Stimulated activated CD8-positive, alpha-beta memory T cell treated with anti-CD3 and anti-CD28 coated beads, Interleukin-4, amount 100 ng/mL, for 4 hours (primary cell): Measurements from ENCODE around the gene VPS37C.
"Not testable (repeated sequence)": the region's sequence is repeated elsewhere in the genome, so short reads cannot be mapped to it uniquely, and the experiment has no call there.

Experiments
- DNase-seq, 2 donors: peaks; one replicate each; pipeline ENCODE4 v3.0.0-alpha.2; 2020; ENCODE audit warnings: low read depth in 2 of 2, low spot score in 1 of 2

VPS37C gene

DNA sequence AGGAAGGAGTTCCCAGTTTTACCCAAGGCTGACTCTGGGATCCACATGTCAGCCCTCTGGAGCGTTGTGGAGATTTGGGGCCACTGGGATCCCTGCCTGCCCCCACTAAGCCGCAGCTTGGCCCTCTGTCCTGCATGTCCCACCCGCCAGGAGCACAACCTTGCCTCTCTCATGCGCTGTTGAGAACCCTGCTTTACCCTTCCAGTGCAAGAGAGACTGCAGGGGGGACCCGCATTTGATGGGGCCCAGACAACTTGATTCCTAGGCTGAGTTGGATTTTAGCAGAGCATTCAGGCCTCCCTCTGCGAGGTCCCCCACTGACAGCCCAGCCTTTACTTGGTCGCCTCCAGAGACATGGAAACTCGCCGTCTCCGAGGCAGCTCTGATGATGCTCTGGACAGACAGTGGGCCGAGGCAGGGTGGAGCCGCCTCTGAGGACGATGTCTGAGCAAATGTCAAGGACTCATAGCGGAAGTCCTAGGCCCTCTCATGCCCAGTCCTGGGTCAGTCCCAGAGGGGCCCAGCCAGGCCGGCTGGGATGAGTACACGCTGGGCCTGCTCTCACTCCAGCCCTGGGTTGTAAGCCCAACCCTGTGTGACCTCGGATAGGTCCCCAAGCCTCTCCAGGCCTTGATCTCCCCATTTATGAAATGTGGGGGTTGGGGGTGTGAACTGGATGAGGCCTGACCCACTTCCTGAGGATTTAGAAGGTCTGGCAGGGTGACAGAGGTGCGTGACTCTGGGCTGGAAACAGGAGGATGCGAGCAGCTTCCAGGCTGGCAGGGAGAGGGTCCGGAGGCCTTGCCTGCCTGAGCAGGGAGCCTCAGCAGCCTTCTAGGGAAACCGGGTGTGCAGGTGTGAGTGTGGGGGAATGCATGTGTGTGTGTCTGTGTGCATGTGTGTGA lies 58.3 kb downstream of the VPS37C start:
- no peak for DNase-seq

DNA sequence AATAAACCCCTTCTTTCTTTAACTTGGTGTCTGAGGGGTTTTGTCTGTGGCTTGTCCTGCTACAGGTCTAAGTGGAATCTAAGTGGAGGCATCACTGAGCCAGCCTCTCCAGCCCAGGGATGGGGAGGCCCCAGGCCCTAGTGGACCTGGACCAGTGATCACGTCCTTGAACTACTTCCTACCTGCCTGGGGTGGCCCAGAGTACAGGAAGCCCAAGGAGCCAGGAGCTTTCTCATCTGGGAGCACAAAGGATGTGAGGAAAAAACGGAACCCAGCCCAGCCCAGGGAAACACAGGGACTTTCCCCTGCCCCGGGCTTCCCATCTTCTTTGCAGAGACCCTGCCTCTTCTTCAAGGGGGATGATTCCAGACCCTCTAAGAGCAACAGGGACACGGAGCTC lies 62.4 kb downstream of the VPS37C start:
- no peak for DNase-seq

GRCh38 chr11:61098261-61098660 lies 63.0 kb downstream of the VPS37C start:
- DNase-seq: not testable (repeated sequence)

GRCh38 chr11:61095021-61095420 lies 66.2 kb downstream of the VPS37C start:
- no peak for DNase-seq

GRCh38 chr11:61094167-61094566 lies 67.1 kb downstream of the VPS37C start:
- not testable (repeated sequence) for DNase-seq

- DNase-seq: no peak
Observed at GRCh38 chr11:61092908-61093763, 68.1 kb downstream of the VPS37C start.

- no peak for DNase-seq
Observed at GRCh38 chr11:61092280-61092766, 68.9 kb downstream of the VPS37C start.

DNA sequence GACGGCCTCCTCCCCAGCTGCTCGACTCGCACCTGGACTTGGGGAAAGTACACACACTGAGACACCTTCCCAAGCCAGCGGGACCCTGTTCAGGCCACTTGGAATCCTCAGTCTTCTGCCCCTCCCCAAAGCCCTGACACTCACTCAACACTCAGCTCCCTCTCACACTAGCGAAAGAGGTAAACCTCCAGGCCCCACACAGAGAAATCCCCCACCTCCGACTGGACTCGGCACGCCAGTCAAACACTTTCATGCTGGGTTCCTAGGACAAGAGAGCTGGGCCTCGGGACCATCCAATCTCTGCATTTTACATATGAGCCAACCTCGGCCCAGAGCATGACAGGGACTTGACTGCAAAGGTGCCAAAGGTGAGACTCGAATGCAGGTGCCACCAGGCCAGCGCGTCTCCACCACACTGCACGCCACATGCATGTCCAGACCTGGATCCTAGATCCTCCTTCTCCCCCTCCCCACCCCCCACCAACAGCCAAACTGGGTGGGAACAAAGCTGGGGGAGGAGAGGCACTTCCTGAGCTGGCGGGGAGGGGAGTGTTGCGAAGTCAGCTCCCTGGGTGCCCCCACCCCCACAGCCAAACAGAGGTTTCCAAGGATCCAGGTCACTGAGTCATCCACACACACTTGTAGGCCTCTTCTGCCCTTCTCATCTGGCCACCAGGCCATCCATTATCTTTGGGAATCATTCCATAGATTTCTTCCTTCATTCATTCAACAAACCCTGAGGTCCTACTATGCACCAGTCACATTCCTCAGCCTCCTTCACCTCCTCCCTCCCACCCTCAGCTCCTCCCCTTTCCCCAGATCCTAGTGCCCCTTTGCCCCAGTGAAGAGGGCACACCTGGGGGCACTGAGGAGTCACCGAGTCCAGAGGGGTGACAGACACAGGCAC lies 69.6 kb downstream of the VPS37C start:
- no peak for DNase-seq

- no peak for DNase-seq
Observed at GRCh38 chr11:61090982-61091372, 70.2 kb downstream of the VPS37C start.

DNA sequence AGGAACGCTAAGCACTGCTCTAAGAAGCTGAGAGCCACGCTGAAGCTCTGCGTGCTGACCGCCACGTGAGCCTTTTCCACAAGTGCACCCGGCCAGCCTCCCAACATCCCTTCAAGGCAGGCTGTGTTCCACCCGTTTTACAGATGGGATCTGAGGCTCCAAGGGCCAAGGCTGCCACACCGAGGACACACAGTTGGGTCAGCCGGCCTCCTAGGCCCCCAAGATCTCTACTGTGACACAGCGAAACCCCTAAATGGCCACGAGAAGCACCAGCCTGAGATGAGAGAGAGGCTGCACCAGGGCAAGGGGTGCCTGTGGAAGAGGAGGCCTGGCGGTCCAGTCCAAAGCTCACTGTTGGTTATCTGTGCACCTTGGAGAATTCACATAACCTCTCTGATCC lies 70.7 kb downstream of the VPS37C start:
- DNase-seq: no peak

DNA sequence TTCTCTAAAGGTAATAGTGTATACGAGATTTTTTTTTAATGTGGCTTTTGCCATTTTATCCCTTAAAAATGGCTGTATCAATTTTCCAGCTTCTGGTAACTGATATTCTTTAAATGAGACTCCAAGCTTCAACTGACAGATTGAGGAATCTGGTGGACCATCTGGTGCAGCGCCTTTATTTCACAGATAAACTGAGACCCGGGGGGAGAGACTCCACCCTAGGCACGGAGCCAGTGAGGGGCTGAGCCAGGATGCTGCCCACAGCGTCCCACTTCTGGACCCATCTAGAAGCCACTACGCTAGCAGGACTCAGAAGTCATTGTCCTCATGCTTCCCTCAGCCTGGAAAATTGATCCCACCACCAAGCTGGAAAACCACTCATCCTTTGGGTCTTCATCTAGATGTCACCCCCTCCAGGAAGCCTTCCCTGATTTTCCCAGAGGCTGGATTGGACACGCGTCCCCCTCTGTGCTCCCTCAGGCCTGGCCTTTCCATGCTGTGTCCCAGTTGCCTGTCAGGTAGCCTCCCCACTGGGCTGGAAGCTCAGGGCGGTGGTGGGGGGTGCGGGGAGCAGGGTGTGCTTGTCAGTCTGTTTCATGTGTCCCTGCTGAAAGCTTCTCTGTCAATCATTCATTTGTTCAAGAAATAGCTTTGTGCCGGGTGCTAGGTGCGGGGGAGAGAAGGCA lies 71.3 kb downstream of the VPS37C start:
- DNase-seq: no peak

- DNase-seq: no peak
Observed at GRCh38 chr11:61087426-61088119, 73.7 kb downstream of the VPS37C start.

- DNase-seq: no peak
Observed at GRCh38 chr11:61083601-61084147, 77.6 kb downstream of the VPS37C start.

GRCh38 chr11:61082931-61083531 lies 78.2 kb downstream of the VPS37C start:
- no peak for DNase-seq

GRCh38 chr11:61082062-61082870 lies 79.0 kb downstream of the VPS37C start:
- no peak for DNase-seq

- no peak for DNase-seq
Observed at GRCh38 chr11:61080986-61081590, 80.1 kb downstream of the VPS37C start.

DNA sequence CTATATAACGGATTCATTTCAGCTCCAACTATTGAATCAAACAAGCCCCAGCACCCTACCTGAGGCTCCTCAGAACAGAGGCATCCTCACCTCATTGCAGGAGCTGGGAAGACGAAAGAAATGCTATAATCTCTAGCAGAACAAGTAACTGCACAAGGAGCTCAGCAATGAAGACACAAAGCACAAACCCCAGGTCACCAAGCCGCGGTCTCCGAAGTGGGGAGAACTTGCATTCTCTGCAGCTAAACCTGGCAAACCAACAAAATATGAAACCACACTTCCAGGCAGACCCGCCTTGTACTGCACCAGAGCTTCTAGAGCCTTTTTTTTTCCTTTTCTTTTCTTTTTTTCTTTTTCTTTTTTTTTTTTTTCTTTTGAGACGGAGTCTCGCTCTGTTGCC lies 80.7 kb downstream of the VPS37C start:
- no peak for DNase-seq
